Endodermal cell (in vitro differentiated cells): ENCODE measurements around the gene ABCA9. TPM values are rescaled to one million over a fixed set of nuclear protein-coding genes. Genes with fewer than 3 reads are reported as not detected.
"Not testable (repeated sequence)": the region's sequence is repeated elsewhere in the genome, so short reads cannot be mapped to it uniquely, and the experiment has no call there.

ENCODE experiments used
- DNase-seq: peaks from one replicate; pipeline ENCODE4 v3.0.0-alpha.2; 2017
- H3K27ac ChIP-seq: 2 replicates; pipeline ENCODE4 v1.5.1; 2013; ENCODE audit warnings: mild to moderate bottlenecking, low read depth, low read length, moderate library complexity
- H3K27me3 ChIP-seq: 2 replicates; pipeline ENCODE4 v1.6.1; 2013; ENCODE audit warnings: mild to moderate bottlenecking, low read length, moderate library complexity; ENCODE audit not compliant: insufficient read depth, control insufficient read depth, poor library complexity, severe bottlenecking
- H3K36me3 ChIP-seq: 2 replicates; pipeline ENCODE4 v1.7.0; 2013; ENCODE audit warnings: mild to moderate bottlenecking, low read length, moderate library complexity; ENCODE audit not compliant: control insufficient read depth, insufficient read depth
- H3K4me1 ChIP-seq: one replicate; pipeline ENCODE4 v1.7.0; 2013; ENCODE audit warnings: low read length; ENCODE audit not compliant: control insufficient read depth, insufficient read depth
- H3K4me3 ChIP-seq: 2 replicates; pipeline ENCODE4 v1.5.1; 2013; ENCODE audit warnings: mild to moderate bottlenecking, low read length, moderate library complexity
- H3K9ac ChIP-seq: 2 replicates; pipeline ENCODE4 v1.6.1; 2013; ENCODE audit warnings: mild to moderate bottlenecking, low read length, moderate library complexity; ENCODE audit not compliant: poor library complexity, severe bottlenecking; ENCODE audit errors: extremely low read depth
- H3K9me3 ChIP-seq: 2 replicates; pipeline ENCODE4 v1.6.1; 2013; ENCODE audit warnings: mild to moderate bottlenecking, low read length, moderate library complexity; ENCODE audit not compliant: control insufficient read depth
- H3K27ac Mint-ChIP-seq: 2 replicates; pipeline ENCODE4 v1.8.0; 2020; ENCODE audit warnings: mixed read lengths
- H3K27me3 Mint-ChIP-seq: 2 replicates; pipeline ENCODE4 v1.8.0; 2021; ENCODE audit warnings: mild to moderate bottlenecking, mixed read lengths; ENCODE audit not compliant: insufficient read depth
- H3K36me3 Mint-ChIP-seq: 2 replicates; pipeline ENCODE4 v1.8.0; 2020; ENCODE audit warnings: low read depth, mixed read lengths
- H3K4me1 Mint-ChIP-seq: 2 replicates; pipeline ENCODE4 v1.8.0; 2020; ENCODE audit warnings: mixed read lengths
- H3K4me3 Mint-ChIP-seq: 2 replicates; pipeline ENCODE4 v1.8.0; 2020; ENCODE audit warnings: mild to moderate bottlenecking, moderate library complexity, mixed read lengths
- H3K9me3 Mint-ChIP-seq: 2 replicates; pipeline ENCODE4 v1.8.0; 2020; ENCODE audit warnings: mild to moderate bottlenecking, mixed read lengths
- WGBS, 2 experiments: methylation state at CpG; one replicate each; pipeline versions ENCODE4 v1.1.5 to v1.1.7; 2013; ENCODE audit warnings: missing lambda C conversion rate in 2 of 2, mixed read lengths in 1 of 2; ENCODE audit not compliant: insufficient coverage in 1 of 2, insufficient read length in 1 of 2; 5-methylcytosine and 5-hydroxymethylcytosine counted together
- total RNA-seq, 2 donors: library from RNA; stranded (reverse); fragmentation: NEBNext Ultra II Directional in 1 of 2; extraction: Animal tissue kit (Norgen Biotek cat#: 25700) in 1 of 2; gene quantifications; 2 replicates in 1 of 2; 3 replicates in 1 of 2; pipeline ENCODE4 v1.2.1, GENCODE V29; 2021
- TF ChIP-seq, protein P1 (sequence below): fragments of 200-600 bp; sonication (generic); conservative IDR thresholded peaks from 2 replicates; pipeline ENCODE4 v1.5.0; 2021; ENCODE audit warnings: antibody characterized with exemption, mild to moderate bottlenecking

The ABCA9 gene
- total RNA-seq, 2 donors from 2014 or later: not detected

DNA sequence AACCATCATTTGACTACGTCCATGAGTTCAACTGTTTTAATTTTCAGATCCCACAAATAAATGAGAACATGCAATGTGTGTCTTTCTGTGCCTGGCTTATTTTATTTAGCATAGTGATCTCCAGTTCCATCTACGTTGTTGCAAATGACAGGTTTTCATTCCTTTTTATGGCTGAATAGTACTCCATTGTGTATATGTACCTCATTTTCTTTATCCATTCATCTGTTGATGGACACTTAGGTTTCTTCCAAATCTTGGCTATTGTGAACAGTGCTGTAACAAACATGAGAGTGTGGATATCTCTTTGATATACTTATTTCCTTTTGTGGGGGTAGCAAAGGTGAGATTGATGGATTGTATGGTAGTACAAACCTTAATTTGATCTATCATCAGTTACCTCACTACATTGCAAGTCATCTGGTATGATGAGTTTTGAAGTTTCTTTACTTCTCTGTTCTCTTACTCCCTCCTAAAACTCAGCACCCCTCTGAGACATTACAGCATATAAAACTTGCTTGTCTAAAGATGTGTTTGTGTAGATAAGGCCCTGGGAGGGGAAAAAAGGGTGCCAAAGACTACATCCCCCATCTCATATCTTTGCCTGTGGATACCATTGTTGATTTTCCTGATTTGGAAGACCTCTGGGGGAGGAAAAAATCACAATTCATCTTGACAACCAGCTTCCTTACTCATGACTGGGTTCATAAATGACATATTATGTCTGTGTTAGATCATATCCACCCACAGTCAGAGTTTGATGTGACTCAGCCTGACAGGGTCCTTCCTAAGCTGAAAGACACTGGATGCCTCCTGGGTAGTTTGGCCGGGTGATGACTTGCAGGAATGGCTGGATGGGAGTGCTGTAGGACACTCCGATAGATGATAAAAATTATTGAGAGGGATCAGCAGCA, 47.6 kb downstream of the ABCA9 start:
- H3K27ac Mint-ChIP-seq: no peak overlapping the region
- H3K4me3 Mint-ChIP-seq: no peak overlapping the region
- Histone ChIP-seq H3K27ac (no peak overlapping the region), H3K36me3 (no peaks in the 10 kb centered on the region), H3K9ac (no peak overlapping the region), H3K9me3 (no peaks in the 10 kb centered on the region), H3K4me1 (peaks cover 3% of the 10 kb centered on the region), H3K4me3 (no peak overlapping the region), H3K27me3 (no peaks in the 10 kb centered on the region)
- H3K27me3 Mint-ChIP-seq: no peaks in the 10 kb centered on the region
- H3K4me1 Mint-ChIP-seq: peaks cover 3% of the 10 kb centered on the region
- DNase-seq: no peak
- 89 to 91% methylated on average over 4 of the region's 4 CpGs for WGBS, 2 experiments
- H3K36me3 Mint-ChIP-seq: no peaks in the 10 kb centered on the region
- TF ChIP-seq, protein P1, sequence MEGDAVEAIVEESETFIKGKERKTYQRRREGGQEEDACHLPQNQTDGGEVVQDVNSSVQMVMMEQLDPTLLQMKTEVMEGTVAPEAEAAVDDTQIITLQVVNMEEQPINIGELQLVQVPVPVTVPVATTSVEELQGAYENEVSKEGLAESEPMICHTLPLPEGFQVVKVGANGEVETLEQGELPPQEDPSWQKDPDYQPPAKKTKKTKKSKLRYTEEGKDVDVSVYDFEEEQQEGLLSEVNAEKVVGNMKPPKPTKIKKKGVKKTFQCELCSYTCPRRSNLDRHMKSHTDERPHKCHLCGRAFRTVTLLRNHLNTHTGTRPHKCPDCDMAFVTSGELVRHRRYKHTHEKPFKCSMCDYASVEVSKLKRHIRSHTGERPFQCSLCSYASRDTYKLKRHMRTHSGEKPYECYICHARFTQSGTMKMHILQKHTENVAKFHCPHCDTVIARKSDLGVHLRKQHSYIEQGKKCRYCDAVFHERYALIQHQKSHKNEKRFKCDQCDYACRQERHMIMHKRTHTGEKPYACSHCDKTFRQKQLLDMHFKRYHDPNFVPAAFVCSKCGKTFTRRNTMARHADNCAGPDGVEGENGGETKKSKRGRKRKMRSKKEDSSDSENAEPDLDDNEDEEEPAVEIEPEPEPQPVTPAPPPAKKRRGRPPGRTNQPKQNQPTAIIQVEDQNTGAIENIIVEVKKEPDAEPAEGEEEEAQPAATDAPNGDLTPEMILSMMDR: no peak
- no peaks in the 10 kb centered on the region for H3K9me3 Mint-ChIP-seq

DNA sequence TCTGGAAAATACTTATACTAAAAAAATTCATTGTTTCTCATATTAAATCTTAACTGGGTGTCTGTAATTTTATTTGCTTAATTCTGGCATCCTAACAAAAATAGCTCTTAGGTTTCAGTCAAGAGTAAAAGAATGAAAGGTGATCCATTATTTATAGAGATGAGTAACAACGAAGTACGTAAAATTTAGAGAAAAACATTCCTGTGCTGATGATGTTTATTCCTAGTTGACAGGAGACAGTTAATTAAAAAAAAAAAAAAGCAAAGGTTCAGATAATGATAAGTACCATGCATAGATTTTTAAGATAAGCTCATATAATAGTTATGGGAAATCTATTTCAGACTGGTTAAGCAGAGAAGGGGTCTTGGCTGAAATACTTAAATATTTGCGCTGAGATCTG, 50.8 kb downstream of the ABCA9 start:
- no peak for DNase-seq
- TF ChIP-seq, protein P1: no peak
- Mint-ChIP-seq H3K36me3 (no peaks in the 10 kb centered on the region), H3K4me1 (peaks cover 3% of the 10 kb centered on the region), H3K9me3 (peaks cover 12% of the 10 kb centered on the region), H3K4me3 (no peak overlapping the region), H3K27me3 (no peaks in the 10 kb centered on the region), H3K27ac (no peak overlapping the region)
- Histone ChIP-seq H3K27me3 (no peaks in the 10 kb centered on the region), H3K4me3 (no peak overlapping the region), H3K36me3 (no peaks in the 10 kb centered on the region), H3K9ac (no peak overlapping the region), H3K9me3 (peaks cover 4% of the 10 kb centered on the region), H3K4me1 (peaks cover 3% of the 10 kb centered on the region), H3K27ac (no peak overlapping the region)
- WGBS, 2 experiments: 93 to 96% methylated on average over 3 of the region's 3 CpGs

DNA sequence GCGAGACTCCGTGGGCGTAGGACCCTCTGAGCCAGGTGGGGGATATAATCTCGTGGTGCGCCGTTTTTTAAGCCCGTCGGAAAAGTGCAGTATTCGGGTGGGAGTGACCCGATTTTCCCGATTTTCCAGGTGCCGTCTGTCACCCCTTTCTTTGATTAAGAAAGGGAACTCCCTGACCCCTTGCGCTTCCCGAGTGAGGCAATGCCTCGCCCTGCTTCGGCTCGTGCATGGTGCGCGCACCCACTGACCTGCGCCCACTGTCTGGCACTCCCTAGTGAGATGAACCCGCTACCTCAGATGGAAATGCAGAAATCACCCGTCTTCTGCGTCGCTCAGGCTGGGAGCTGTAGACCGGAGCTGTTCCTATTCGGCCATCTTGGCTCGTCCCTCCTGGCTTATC, 56.0 kb downstream of the ABCA9 start:
- H3K9ac ChIP-seq, H3K9me3 ChIP-seq, H3K27me3 Mint-ChIP-seq, H3K27me3 ChIP-seq, H3K36me3 Mint-ChIP-seq, H3K36me3 ChIP-seq, H3K4me3 ChIP-seq, H3K4me1 ChIP-seq, DNase-seq, H3K4me1 Mint-ChIP-seq, H3K27ac ChIP-seq: not testable (repeated sequence)
- WGBS, 2 experiments: 78 to 84% methylated on average over 12 to 15 of the region's 27 CpGs
- peaks cover 25% of the 10 kb centered on the region for H3K9me3 Mint-ChIP-seq
- peak overlapping the region; percentile 78 for H3K27ac Mint-ChIP-seq
- H3K4me3 Mint-ChIP-seq: peak overlapping the region; percentile 50

DNA sequence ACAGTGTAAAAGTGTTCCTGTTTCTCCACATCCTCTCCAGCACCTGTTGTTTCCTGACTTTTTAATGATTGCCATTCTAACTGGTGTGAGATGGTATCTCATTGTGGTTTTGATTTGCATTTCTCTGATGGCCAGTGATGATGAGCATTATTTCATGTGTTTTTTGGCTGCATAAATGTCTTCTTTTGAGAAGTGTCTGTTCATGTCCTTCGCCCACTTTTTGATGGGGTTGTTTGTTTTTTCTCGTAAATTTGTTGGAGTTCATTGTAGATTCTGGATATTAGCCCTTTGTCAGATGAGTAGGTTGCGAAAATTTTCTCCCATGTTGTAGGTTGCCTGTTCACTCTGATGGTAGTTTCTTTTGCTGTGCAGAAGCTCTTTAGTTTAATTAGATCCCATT, 61.0 kb downstream of the ABCA9 start:
- not testable (repeated sequence) for H3K36me3 ChIP-seq, H3K4me3 Mint-ChIP-seq, DNase-seq, H3K4me1 ChIP-seq, H3K36me3 Mint-ChIP-seq, H3K27me3 Mint-ChIP-seq, H3K4me1 Mint-ChIP-seq, H3K27ac Mint-ChIP-seq, H3K9me3 ChIP-seq, H3K4me3 ChIP-seq, H3K9ac ChIP-seq, H3K27ac ChIP-seq, H3K27me3 ChIP-seq
- WGBS, 2 experiments: no CpG with 5 or more reads among the region's 3 CpGs
- peaks cover 15% of the 10 kb centered on the region for H3K9me3 Mint-ChIP-seq
